ENCODE measurements around the gene TCOF1.
"Not testable (repeated sequence)": the region's sequence is repeated elsewhere in the genome, so short reads cannot be mapped to it uniquely, and the experiment has no call there.

The TCOF1 gene

GRCh38 chr5:150409638-150410523 lies 52.4 kb downstream of the TCOF1 start:
- H3K4me1 ChIP-seq (ENCODE audit: control insufficient read depth in 5 of 5, insufficient read depth in 5 of 5, low read length in 5 of 5) = peaks cover 0 to 72% (median 33%) of the 10 kb centered on the region in 5 donors
- H3K4me3 ChIP-seq (ENCODE audit: low read depth in 1 of 5, low read length in 5 of 5) = peak overlapping the region; percentile 75 to 93 (median 81)

DNA sequence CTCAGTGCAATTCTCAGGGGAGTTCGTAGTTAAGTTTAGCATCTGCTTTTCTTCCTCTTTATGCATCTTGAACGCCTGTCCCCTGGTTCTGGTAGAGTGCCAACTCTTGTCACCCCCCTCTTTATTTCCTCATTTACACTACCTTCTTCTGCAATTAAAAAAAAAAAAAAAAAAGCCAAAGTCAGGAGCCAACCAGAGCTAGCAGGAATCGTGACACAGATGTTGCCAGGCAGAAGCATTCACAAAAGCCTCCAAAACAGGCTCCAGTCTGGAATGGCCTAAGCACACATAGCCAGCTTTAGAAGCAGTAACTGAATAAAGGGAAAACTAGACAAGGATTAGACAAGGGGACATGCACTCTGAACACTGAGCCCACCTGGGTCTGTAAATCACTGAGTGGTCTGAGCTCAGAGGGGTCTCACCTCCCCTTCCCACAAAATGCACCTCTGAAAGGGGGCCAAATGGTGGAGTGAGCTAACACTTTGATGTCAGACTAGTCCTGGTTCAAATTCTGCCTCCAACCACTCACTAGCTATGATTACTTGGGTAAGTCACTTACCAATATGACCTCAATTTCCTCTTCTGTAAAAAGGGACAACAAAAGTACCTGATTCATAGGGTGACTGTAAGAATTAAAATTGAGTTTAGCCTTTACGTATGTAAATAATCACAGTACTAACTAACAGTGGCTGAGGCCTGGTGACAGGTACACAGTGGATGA lies 53.2 kb downstream of the TCOF1 start:
- Histone ChIP-seq H3K9ac (ENCODE audit: low read length in 5 of 5) (peak overlapping the region in 3 of 5 donors; percentile 80 to 88 (median 88)), H3K27ac (ENCODE audit: low read depth, low read length) (peak overlapping the region; percentile 80), H3K36me3 (ENCODE audit: control insufficient read depth in 5 of 5, insufficient read depth in 5 of 5, low read length in 5 of 5) (peaks cover 0 to 26% (median 19%) of the 10 kb centered on the region in 5 donors), H3K9me3 (ENCODE audit: control insufficient read depth in 5 of 5, low read length in 5 of 5) (no peaks in the 10 kb centered on the region), H3K4me3 (ENCODE audit: low read depth in 1 of 5, low read length in 5 of 5) (peak overlapping the region; percentile 75 to 93 (median 81)), H3K27me3 (ENCODE audit: control insufficient read depth in 5 of 5, insufficient read depth in 4 of 5, low read length in 5 of 5) (peaks cover 0 to 4% (median 2%) of the 10 kb centered on the region in 5 donors), H3K4me1 (ENCODE audit: control insufficient read depth in 5 of 5, insufficient read depth in 5 of 5, low read length in 5 of 5) (peaks cover 0 to 68% (median 33%) of the 10 kb centered on the region in 5 donors)

More at GRCh38 chr5:150409638-150410523, 52.4 kb downstream of the TCOF1 start:
- H3K27me3 ChIP-seq (ENCODE audit: control insufficient read depth in 5 of 5, insufficient read depth in 4 of 5, low read length in 5 of 5) = peaks cover 0 to 4% (median 2%) of the 10 kb centered on the region in 5 donors
- H3K9me3 ChIP-seq (ENCODE audit: control insufficient read depth in 5 of 5, low read length in 5 of 5) = no peaks in the 10 kb centered on the region
- peaks cover 0 to 32% (median 25%) of the 10 kb centered on the region in 5 donors for H3K36me3 ChIP-seq (ENCODE audit: control insufficient read depth in 5 of 5, insufficient read depth in 5 of 5, low read length in 5 of 5)
- peak overlapping the region in 3 of 5 donors; percentile 53 to 88 (median 80) for H3K9ac ChIP-seq (ENCODE audit: low read length in 5 of 5)
- H3K27ac ChIP-seq (ENCODE audit: low read depth, low read length) = peak overlapping the region; percentile 10

GRCh38 chr5:150411245-150411979 lies 53.9 kb downstream of the TCOF1 start:
- peaks cover 0 to 4% (median 2%) of the 10 kb centered on the region in 5 donors for H3K27me3 ChIP-seq (ENCODE audit: control insufficient read depth in 5 of 5, insufficient read depth in 4 of 5, low read length in 5 of 5)
- peaks cover 0 to 20% (median 13%) of the 10 kb centered on the region in 5 donors for H3K36me3 ChIP-seq (ENCODE audit: control insufficient read depth in 5 of 5, insufficient read depth in 5 of 5, low read length in 5 of 5)
- H3K4me3 ChIP-seq (ENCODE audit: low read depth in 1 of 5, low read length in 5 of 5) = peak overlapping the region; percentile 75 to 93 (median 81)
- peak overlapping the region; percentile 9 to 88 (median 80) for H3K9ac ChIP-seq (ENCODE audit: low read length in 5 of 5)
- no peaks in the 10 kb centered on the region for H3K9me3 ChIP-seq (ENCODE audit: control insufficient read depth in 5 of 5, low read length in 5 of 5)
- H3K27ac ChIP-seq (ENCODE audit: low read depth, low read length) = peak overlapping the region; percentile 80
- H3K4me1 ChIP-seq (ENCODE audit: control insufficient read depth in 5 of 5, insufficient read depth in 5 of 5, low read length in 5 of 5) = peaks cover 0 to 67% (median 33%) of the 10 kb centered on the region in 5 donors

DNA sequence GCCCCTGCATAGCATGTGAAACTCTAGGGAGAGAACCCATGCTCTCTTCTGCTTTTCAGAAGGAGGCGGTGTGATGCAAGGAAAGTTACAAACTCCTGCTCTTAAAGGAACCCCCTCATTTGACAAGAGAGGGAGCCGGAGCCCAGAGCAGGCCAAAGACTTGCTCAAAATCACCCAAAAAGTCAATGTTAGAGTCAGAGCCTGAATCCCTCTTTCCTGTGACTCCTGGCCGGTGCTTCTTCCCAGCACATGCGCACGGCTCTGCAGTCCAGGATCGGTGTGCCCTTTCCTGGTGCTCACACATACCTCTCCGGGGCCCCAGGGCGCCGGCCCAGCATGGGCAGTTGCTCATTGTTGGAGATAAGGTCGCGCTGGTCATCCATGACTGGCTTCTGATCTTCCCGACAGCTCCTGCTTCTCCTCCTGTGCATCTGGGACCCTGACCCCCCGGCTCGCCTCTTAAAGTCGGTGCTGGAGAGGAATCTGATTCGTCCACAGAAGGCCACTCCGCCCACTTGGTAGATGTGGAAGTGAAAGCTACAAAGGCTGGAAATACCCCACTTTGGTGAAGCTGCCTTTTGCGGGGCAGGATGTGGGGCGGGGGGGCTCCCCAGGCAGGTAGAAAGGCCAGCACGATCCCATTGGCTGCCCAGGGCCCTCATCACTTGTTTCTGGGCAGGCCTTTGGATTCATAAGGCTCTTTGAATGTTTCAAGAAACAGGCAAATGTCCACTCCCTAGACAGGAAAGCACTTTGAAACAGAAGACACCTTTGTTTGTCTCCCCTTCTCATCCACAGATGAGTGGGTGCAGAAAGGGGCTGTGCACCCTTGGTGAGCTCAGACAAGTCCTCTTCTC lies 55.0 kb downstream of the TCOF1 start, which contains the start of gene CD74:
Gene CD74, minus strand, starts transcription at position 592 of the 857 bp plus-strand sequence. Its CDS starts 161 bp downstream, at position 431.
- H3K4me3 ChIP-seq (ENCODE audit: low read depth in 1 of 5, low read length in 5 of 5) = peak within 1 kb of the TSS; percentile 75 to 93 (median 81)
- peak within 1 kb of the TSS; percentile 80 for H3K27ac ChIP-seq (ENCODE audit: low read depth, low read length)

GRCh38 chr5:150413176-150413901 lies 55.8 kb downstream of the TCOF1 start:
- H3K4me1 ChIP-seq (ENCODE audit: control insufficient read depth in 5 of 5, insufficient read depth in 5 of 5, low read length in 5 of 5) = peaks cover 0 to 48% (median 27%) of the 10 kb centered on the region in 5 donors
- no peaks in the 10 kb centered on the region for H3K27me3 ChIP-seq (ENCODE audit: control insufficient read depth in 5 of 5, insufficient read depth in 4 of 5, low read length in 5 of 5)
- H3K36me3 ChIP-seq (ENCODE audit: control insufficient read depth in 5 of 5, insufficient read depth in 5 of 5, low read length in 5 of 5) = peaks cover 0 to 4% (median 3%) of the 10 kb centered on the region in 5 donors
- H3K9me3 ChIP-seq (ENCODE audit: control insufficient read depth in 5 of 5, low read length in 5 of 5) = no peaks in the 10 kb centered on the region
- peak overlapping the region in 4 of 5 donors; percentile 16 to 88 (median 43) for H3K9ac ChIP-seq (ENCODE audit: low read length in 5 of 5)
- H3K27ac ChIP-seq (ENCODE audit: low read depth, low read length) = peak overlapping the region; percentile 80
- H3K4me3 ChIP-seq (ENCODE audit: low read depth in 1 of 5, low read length in 5 of 5) = peak overlapping the region in 4 of 5 donors; percentile 26 to 93 (median 82)

More for the DNA sequence above, 55.0 kb downstream of the TCOF1 start, which contains the start of gene CD74:
- no peaks in the 10 kb centered on the region for H3K9me3 ChIP-seq (ENCODE audit: control insufficient read depth in 5 of 5, low read length in 5 of 5)
- H3K36me3 ChIP-seq (ENCODE audit: control insufficient read depth in 5 of 5, insufficient read depth in 5 of 5, low read length in 5 of 5) = peaks cover 0 to 9% (median 6%) of the 10 kb centered on the region in 5 donors
- peak within 1 kb of the TSS; percentile 16 to 88 (median 80) for H3K9ac ChIP-seq (ENCODE audit: low read length in 5 of 5)
- H3K27me3 ChIP-seq (ENCODE audit: control insufficient read depth in 5 of 5, insufficient read depth in 4 of 5, low read length in 5 of 5) = no peaks in the 10 kb centered on the region
- H3K4me1 ChIP-seq (ENCODE audit: control insufficient read depth in 5 of 5, insufficient read depth in 5 of 5, low read length in 5 of 5) = peaks cover 0 to 55% (median 27%) of the 10 kb centered on the region in 5 donors

GRCh38 chr5:150413902-150414790 lies 56.6 kb downstream of the TCOF1 start:
- not testable (repeated sequence) for H3K36me3 ChIP-seq (ENCODE audit: control insufficient read depth in 5 of 5, insufficient read depth in 5 of 5, low read length in 5 of 5); H3K9me3 ChIP-seq (ENCODE audit: control insufficient read depth in 5 of 5, low read length in 5 of 5); H3K4me3 ChIP-seq (ENCODE audit: low read depth in 1 of 5, low read length in 5 of 5); H3K27me3 ChIP-seq (ENCODE audit: control insufficient read depth in 5 of 5, insufficient read depth in 4 of 5, low read length in 5 of 5)
- Histone ChIP-seq H3K27ac (ENCODE audit: low read depth, low read length) (peak overlapping the region; percentile 80), H3K9ac (ENCODE audit: low read length in 5 of 5) (peak overlapping the region in 1 of 5 donors; percentile 58), H3K4me1 (ENCODE audit: control insufficient read depth in 5 of 5, insufficient read depth in 5 of 5, low read length in 5 of 5) (peaks cover 0 to 40% (median 21%) of the 10 kb centered on the region in 5 donors)

- H3K4me1 ChIP-seq (ENCODE audit: control insufficient read depth in 5 of 5, insufficient read depth in 5 of 5, low read length in 5 of 5) = no peaks in the 10 kb centered on the region
- H3K27ac ChIP-seq (ENCODE audit: low read depth, low read length) = no peak overlapping the region
- H3K9me3 ChIP-seq (ENCODE audit: control insufficient read depth in 5 of 5, low read length in 5 of 5) = no peaks in the 10 kb centered on the region
Observed at GRCh38 chr5:150419630-150420270, 62.3 kb downstream of the TCOF1 start.

More at GRCh38 chr5:150419630-150420270, 62.3 kb downstream of the TCOF1 start:
- Histone ChIP-seq H3K4me3 (ENCODE audit: low read depth in 1 of 5, low read length in 5 of 5) (no peak overlapping the region), H3K9ac (ENCODE audit: low read length in 5 of 5) (no peak overlapping the region), H3K36me3 (ENCODE audit: control insufficient read depth in 5 of 5, insufficient read depth in 5 of 5, low read length in 5 of 5) (no peaks in the 10 kb centered on the region), H3K27me3 (ENCODE audit: control insufficient read depth in 5 of 5, insufficient read depth in 4 of 5, low read length in 5 of 5) (no peaks in the 10 kb centered on the region)
